DOHH2 (cell line): Measurements from ENCODE around the gene FRY.

Experiments
- EZH2phosphoT487 ChIP-seq: fragments of 200-600 bp; sonication (generic); IDR thresholded peaks from 2 replicates; pipeline ENCODE4 v1.6.1; 2017; ENCODE audit warnings: borderline replicate concordance, mild to moderate bottlenecking, antibody characterized with exemption, low read length, moderate library complexity, mixed read lengths
- TF ChIP-seq, protein P1 (sequence below): fragments of 200-600 bp; sonication (generic); IDR thresholded peaks from one replicate; pipeline ENCODE4 v1.5.1; 2014; ENCODE audit warnings: antibody characterized with exemption, mild to moderate bottlenecking, low read depth, low read length; ENCODE audit not compliant: poor library complexity, severe bottlenecking

DNA sequence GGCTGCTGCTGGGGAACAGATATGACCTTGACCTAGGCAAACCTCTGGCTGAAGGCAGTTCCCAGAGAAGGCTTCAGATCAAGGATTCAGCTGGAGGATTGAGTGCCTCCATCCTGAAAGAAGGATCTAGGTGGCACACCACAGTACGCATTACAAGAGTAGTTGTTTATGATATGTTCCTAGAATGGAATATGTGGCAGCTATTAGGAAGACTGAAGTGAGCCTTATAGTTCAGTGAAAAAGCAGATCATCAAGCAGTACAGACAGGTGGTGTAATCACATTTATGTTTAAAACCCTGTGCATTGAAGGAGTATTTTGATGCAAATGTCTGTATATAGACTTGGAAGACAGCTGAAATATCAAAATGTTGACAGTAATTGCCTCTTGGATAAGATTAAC lies 167.6 kb downstream of the FRY start:
- TF ChIP-seq, protein P1, sequence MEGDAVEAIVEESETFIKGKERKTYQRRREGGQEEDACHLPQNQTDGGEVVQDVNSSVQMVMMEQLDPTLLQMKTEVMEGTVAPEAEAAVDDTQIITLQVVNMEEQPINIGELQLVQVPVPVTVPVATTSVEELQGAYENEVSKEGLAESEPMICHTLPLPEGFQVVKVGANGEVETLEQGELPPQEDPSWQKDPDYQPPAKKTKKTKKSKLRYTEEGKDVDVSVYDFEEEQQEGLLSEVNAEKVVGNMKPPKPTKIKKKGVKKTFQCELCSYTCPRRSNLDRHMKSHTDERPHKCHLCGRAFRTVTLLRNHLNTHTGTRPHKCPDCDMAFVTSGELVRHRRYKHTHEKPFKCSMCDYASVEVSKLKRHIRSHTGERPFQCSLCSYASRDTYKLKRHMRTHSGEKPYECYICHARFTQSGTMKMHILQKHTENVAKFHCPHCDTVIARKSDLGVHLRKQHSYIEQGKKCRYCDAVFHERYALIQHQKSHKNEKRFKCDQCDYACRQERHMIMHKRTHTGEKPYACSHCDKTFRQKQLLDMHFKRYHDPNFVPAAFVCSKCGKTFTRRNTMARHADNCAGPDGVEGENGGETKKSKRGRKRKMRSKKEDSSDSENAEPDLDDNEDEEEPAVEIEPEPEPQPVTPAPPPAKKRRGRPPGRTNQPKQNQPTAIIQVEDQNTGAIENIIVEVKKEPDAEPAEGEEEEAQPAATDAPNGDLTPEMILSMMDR: no peak
- TF ChIP-seq EZH2phosphoT487: no peak
